H9 (cell line): ENCODE data around the gene MRPL17. TPM values are rescaled to one million over a fixed set of nuclear protein-coding genes. Genes with fewer than 3 reads are reported as not detected.

Experiments
- DNase-seq: peaks from one replicate; pipeline ENCODE4 v3.0.0-alpha.2; 2017
- H2AFZ ChIP-seq: one replicate; pipeline ENCODE4 v1.6.1; 2013; ENCODE audit warnings: mild to moderate bottlenecking, low read length, control low read depth, moderate library complexity
- H2AK5ac ChIP-seq: 2 replicates; pipeline ENCODE4 v1.6.1; 2013; ENCODE audit warnings: low read length, control low read depth, mixed read lengths; ENCODE audit not compliant: insufficient read length
- H2BK120ac ChIP-seq: one replicate; pipeline ENCODE4 v1.6.1; 2013; ENCODE audit warnings: low read depth, mild to moderate bottlenecking, low read length, control low read depth, inconsistent platforms; ENCODE audit not compliant: poor library complexity, severe bottlenecking
- H2BK12ac ChIP-seq: 2 replicates; pipeline ENCODE4 v1.6.1; 2013; ENCODE audit warnings: low read length, control low read depth, mixed read lengths, low read depth; ENCODE audit not compliant: insufficient read length
- H2BK15ac ChIP-seq: 2 replicates; pipeline ENCODE4 v1.6.1; 2013; ENCODE audit warnings: low read depth, low read length, control low read depth
- H2BK20ac ChIP-seq: one replicate; pipeline ENCODE4 v1.6.1; 2013; ENCODE audit warnings: low read depth, mild to moderate bottlenecking, low read length, control low read depth, inconsistent platforms; ENCODE audit not compliant: poor library complexity, severe bottlenecking
- H2BK5ac ChIP-seq: 2 replicates; pipeline ENCODE4 v1.6.1; 2013; ENCODE audit warnings: low read length, control low read depth, mixed read lengths; ENCODE audit not compliant: insufficient read length
- H3K14ac ChIP-seq: 2 replicates; pipeline ENCODE4 v1.6.1; 2013; ENCODE audit warnings: low read length, control low read depth; ENCODE audit not compliant: insufficient read depth
- H3K18ac ChIP-seq: 2 replicates; pipeline ENCODE4 v1.6.1; 2013; ENCODE audit warnings: low read depth, mild to moderate bottlenecking, mixed read lengths, low read length, control low read depth; ENCODE audit not compliant: insufficient read length
- H3K23ac ChIP-seq: 2 replicates; pipeline ENCODE4 v1.6.1; 2013; ENCODE audit warnings: low read length, control low read depth, mixed read lengths, low read depth; ENCODE audit not compliant: insufficient read length
- H3K23me2 ChIP-seq: 2 replicates; pipeline ENCODE4 v1.6.1; 2013; ENCODE audit warnings: low read depth, mild to moderate bottlenecking, mixed read lengths, low read length, control low read depth; ENCODE audit not compliant: insufficient read length, poor library complexity, severe bottlenecking
- H3K27ac ChIP-seq: 2 replicates; pipeline ENCODE4 v1.5.1; 2013; ENCODE audit warnings: low read length, control low read depth, mixed read lengths, low read depth; ENCODE audit not compliant: insufficient read length
- H3K27me3 ChIP-seq: 2 replicates; pipeline ENCODE4 v1.6.1; 2013; ENCODE audit warnings: low read length, control low read depth, inconsistent platforms; ENCODE audit not compliant: insufficient read depth
- H3K4ac ChIP-seq: 2 replicates; pipeline ENCODE4 v1.6.1; 2013; ENCODE audit warnings: low read depth, mild to moderate bottlenecking, control low read depth, inconsistent platforms, low read length, moderate library complexity
- H3K4me1 ChIP-seq: 2 replicates; pipeline ENCODE4 v1.6.1; 2013; ENCODE audit warnings: low read length, control low read depth, inconsistent platforms; ENCODE audit not compliant: insufficient read depth
- H3K4me2 ChIP-seq: 2 replicates; pipeline ENCODE4 v1.6.1; 2013; ENCODE audit warnings: low read length, control low read depth, mixed read lengths; ENCODE audit not compliant: insufficient read length, insufficient read depth
- H3K56ac ChIP-seq: 2 replicates; pipeline ENCODE4 v1.6.1; 2013; ENCODE audit warnings: low read depth, mild to moderate bottlenecking, mixed read lengths, low read length, control low read depth; ENCODE audit not compliant: insufficient read length
- H3K79me1 ChIP-seq: 2 replicates; pipeline ENCODE4 v1.6.1; 2013; ENCODE audit warnings: low read depth, mild to moderate bottlenecking, moderate library complexity, low read length, control low read depth, inconsistent platforms; ENCODE audit not compliant: insufficient read depth, poor library complexity, severe bottlenecking
- H3K79me2 ChIP-seq: 2 replicates; pipeline ENCODE4 v1.6.1; 2013; ENCODE audit warnings: low read length, control low read depth, inconsistent platforms; ENCODE audit not compliant: insufficient read depth
- H3K9ac ChIP-seq: 2 replicates; pipeline ENCODE4 v1.6.1; 2013; ENCODE audit warnings: low read length, control low read depth, mixed read lengths; ENCODE audit not compliant: insufficient read length; ENCODE audit errors: extremely low read depth
- H3K9me3 ChIP-seq: one replicate; pipeline ENCODE4 v1.6.1; 2013; ENCODE audit warnings: low read depth, low read length, inconsistent platforms; ENCODE audit not compliant: control insufficient read depth
- H3T11ph ChIP-seq: one replicate; pipeline ENCODE4 v1.6.1; 2013; ENCODE audit warnings: mild to moderate bottlenecking, low read length, control low read depth, inconsistent platforms
- H4K20me1 ChIP-seq: one replicate; pipeline ENCODE4 v1.6.1; 2013; ENCODE audit not compliant: control insufficient read depth, insufficient read length, insufficient read depth
- H4K5ac ChIP-seq: 2 replicates; pipeline ENCODE4 v1.6.1; 2013; ENCODE audit warnings: low read depth, mild to moderate bottlenecking, mixed read lengths, low read length, control low read depth; ENCODE audit not compliant: insufficient read length
- H4K8ac ChIP-seq: replicated peaks from 2 replicates; pipeline ENCODE4 v1.6.1; 2013; ENCODE audit warnings: low read length, control low read depth, mixed read lengths, low read depth; ENCODE audit not compliant: insufficient read length
- H4K91ac ChIP-seq: 2 replicates; pipeline ENCODE4 v1.6.1; 2013; ENCODE audit warnings: low read depth, mild to moderate bottlenecking, moderate library complexity, mixed read lengths, low read length, control low read depth; ENCODE audit not compliant: insufficient read length
- H3K27ac Mint-ChIP-seq, 3 experiments: 2 replicates in 2 of 3; 3 replicates in 1 of 3; pipeline ENCODE4 v1.8.0; 2020 to 2021; ENCODE audit warnings: mixed read lengths in 3 of 3, mild to moderate bottlenecking in 1 of 3, moderate library complexity in 1 of 3
- H3K27me3 Mint-ChIP-seq: 2 replicates; pipeline ENCODE4 v1.8.0; 2021; ENCODE audit warnings: low read depth, mild to moderate bottlenecking, moderate library complexity, mixed read lengths
- H3K36me3 Mint-ChIP-seq, 3 experiments: 2 replicates in 2 of 3; 3 replicates in 1 of 3; pipeline ENCODE4 v1.8.0; 2020 to 2021; ENCODE audit warnings: low read depth in 3 of 3, mixed read lengths in 3 of 3; ENCODE audit not compliant: insufficient read depth in 1 of 3
- H3K4me1 Mint-ChIP-seq, 2 experiments: 2 replicates each; pipeline ENCODE4 v1.8.0; 2020; ENCODE audit warnings: mixed read lengths in 2 of 2
- H3K4me3 Mint-ChIP-seq, 2 experiments: 2 replicates in 1 of 2; 3 replicates in 1 of 2; pipeline ENCODE4 v1.8.0; 2020 to 2021; ENCODE audit warnings: mild to moderate bottlenecking in 2 of 2, mixed read lengths in 2 of 2, moderate library complexity in 1 of 2
- H3K9me3 Mint-ChIP-seq, 2 experiments: 2 replicates in 1 of 2; 3 replicates in 1 of 2; pipeline ENCODE4 v1.8.0; 2020; ENCODE audit warnings: mild to moderate bottlenecking in 2 of 2, mixed read lengths in 2 of 2, moderate library complexity in 1 of 2
- WGBS: extraction: QIAGEN DNeasy Blood & Tissue Kit; methylation state at CpG from one replicate; pipeline ENCODE4 v1.1.7; 2013; ENCODE audit warnings: missing lambda C conversion rate, low lambda C conversion rate, mixed read lengths; ENCODE audit not compliant: insufficient read length; ENCODE audit errors: extremely low coverage; 5-methylcytosine and 5-hydroxymethylcytosine counted together
- total RNA-seq: library from RNA; stranded (reverse); gene quantifications from 2 replicates; pipeline ENCODE4 v1.2.1, GENCODE V29; 2021
- TF ChIP-seq, protein P1 (sequence below): fragments of 200-600 bp; sonication (generic); conservative IDR thresholded peaks from 3 replicates; pipeline ENCODE4 v1.8.0; 2021; ENCODE audit warnings: antibody characterized with exemption, mild to moderate bottlenecking

Gene MRPL17
- total RNA-seq, 1 experiment from 2014 or later: 75.5 TPM

DNA sequence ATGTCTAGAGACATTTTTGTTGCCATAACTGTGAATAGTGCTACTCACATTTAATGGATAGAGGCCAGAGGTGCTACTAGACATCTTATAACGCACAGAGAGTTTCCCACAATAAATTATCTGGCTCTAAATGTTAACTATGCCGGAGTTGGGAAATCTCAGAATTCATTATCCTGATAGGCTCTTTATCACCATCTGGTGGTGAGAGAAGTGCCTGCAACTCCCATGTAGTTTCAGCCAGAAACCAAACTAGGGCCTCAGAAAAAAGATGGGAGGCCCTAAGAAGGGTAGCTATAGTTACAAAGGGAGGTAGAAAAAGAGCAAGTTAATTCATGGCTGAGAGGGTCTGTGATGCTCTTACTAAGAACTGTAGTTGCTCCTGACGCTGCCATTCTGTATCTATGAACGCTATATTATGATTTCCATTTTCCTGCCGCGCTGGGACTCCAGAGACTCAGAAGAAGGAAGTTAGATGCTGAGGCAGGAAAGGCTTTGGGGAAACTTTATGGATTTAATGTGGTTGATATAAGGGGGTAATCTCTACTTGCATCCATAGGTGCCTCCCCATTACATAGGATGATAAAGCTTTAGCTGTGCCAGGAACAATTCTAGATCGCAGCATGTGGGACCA, 22.9 kb upstream of the MRPL17 start:
- H3K27ac Mint-ChIP-seq: no peak overlapping the region

More for the DNA sequence above, 22.9 kb upstream of the MRPL17 start:
- Histone ChIP-seq H3K4ac (no peak overlapping the region), H3K9me3 (no peaks in the 10 kb centered on the region), H3K9ac (no peak overlapping the region), H4K5ac (no peak overlapping the region), H2BK12ac (no peak overlapping the region), H3K4me2 (no peak overlapping the region), H3K23me2 (no peaks in the 10 kb centered on the region), H3K27ac (no peak overlapping the region), H2BK15ac (no peak overlapping the region), H3T11ph (no peak overlapping the region), H3K14ac (no peak overlapping the region), H3K23ac (no peak overlapping the region), H2AK5ac (no peak overlapping the region), H3K56ac (no peak overlapping the region), H4K20me1 (no peaks in the 10 kb centered on the region), H3K18ac (no peak overlapping the region), H3K27me3 (no peaks in the 10 kb centered on the region), H2BK5ac (no peak overlapping the region), H4K8ac (no peak overlapping the region), H2BK120ac (no peak overlapping the region), H3K79me2 (no peaks in the 10 kb centered on the region), H3K79me1 (no peaks in the 10 kb centered on the region), H3K4me1 (no peaks in the 10 kb centered on the region), H2AFZ (no peak overlapping the region), H2BK20ac (no peak overlapping the region), H4K91ac (no peak overlapping the region)
- no peaks in the 10 kb centered on the region; the same call in none of the 2 replicates for H3K27me3 Mint-ChIP-seq
- H3K36me3 Mint-ChIP-seq: no peaks in the 10 kb centered on the region
- peak; percentile 38 for DNase-seq
- H3K4me3 Mint-ChIP-seq: no peak overlapping the region
- H3K9me3 Mint-ChIP-seq: peaks cover 3% of the 10 kb centered on the region in 2 experiments; a peak in 2 of 5 replicates
- no CpG with 5 or more reads among the region's 7 CpGs for WGBS
- TF ChIP-seq, protein P1, sequence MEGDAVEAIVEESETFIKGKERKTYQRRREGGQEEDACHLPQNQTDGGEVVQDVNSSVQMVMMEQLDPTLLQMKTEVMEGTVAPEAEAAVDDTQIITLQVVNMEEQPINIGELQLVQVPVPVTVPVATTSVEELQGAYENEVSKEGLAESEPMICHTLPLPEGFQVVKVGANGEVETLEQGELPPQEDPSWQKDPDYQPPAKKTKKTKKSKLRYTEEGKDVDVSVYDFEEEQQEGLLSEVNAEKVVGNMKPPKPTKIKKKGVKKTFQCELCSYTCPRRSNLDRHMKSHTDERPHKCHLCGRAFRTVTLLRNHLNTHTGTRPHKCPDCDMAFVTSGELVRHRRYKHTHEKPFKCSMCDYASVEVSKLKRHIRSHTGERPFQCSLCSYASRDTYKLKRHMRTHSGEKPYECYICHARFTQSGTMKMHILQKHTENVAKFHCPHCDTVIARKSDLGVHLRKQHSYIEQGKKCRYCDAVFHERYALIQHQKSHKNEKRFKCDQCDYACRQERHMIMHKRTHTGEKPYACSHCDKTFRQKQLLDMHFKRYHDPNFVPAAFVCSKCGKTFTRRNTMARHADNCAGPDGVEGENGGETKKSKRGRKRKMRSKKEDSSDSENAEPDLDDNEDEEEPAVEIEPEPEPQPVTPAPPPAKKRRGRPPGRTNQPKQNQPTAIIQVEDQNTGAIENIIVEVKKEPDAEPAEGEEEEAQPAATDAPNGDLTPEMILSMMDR: peak; percentile 89
- H3K4me1 Mint-ChIP-seq: peaks cover 0 to 2% of the 10 kb centered on the region in 2 experiments; a peak in 1 of 4 replicates
